Left colon (tissue), 2 donors: ENCODE results near the gene NR2F1-AS1. TPM values are rescaled to one million over a fixed set of nuclear protein-coding genes. Genes with fewer than 3 reads are reported as not detected.
"Not testable (repeated sequence)": the region's sequence is repeated elsewhere in the genome, so short reads cannot be mapped to it uniquely, and the experiment has no call there.

Source experiments
- ATAC-seq: fragments of 200-7000 bp; cut with Tn5 transposase; one replicate; pipeline ENCODE4 v1.9.1; 2020; ENCODE audit warnings: mild to moderate bottlenecking, moderate library complexity
- DNase-seq, 2 donors: peaks; one replicate each; pipeline ENCODE4 v3.0.0-alpha.2; 2020
- intact Hi-C, 2 donors: fragments of 100-400 bp; cut with DNase I in 1 of 2; cut with micrococcal nuclease in 1 of 2; formaldehyde crosslinking; loops; one replicate each; pipeline versions ENCODE4 v1.11.2 to v1.14.0; 2022; cut with DNase I, micrococcal nuclease
- total RNA-seq, 2 donors: library from RNA; stranded (reverse); fragmentation: NEBNext Ultra II Directional; extraction: Animal tissue kit (Norgen Biotek cat#: 25700); gene quantifications; one replicate each; pipeline ENCODE4 v1.2.1, GENCODE V29; 2021
- donor health status: DM: no; HTN: no; CAD: no.
- donor health status: DM: yes; HTN: yes; CAD: no.

Gene NR2F1-AS1
- total RNA-seq, 2 donors from 2014 or later = 2.2 to 3.2 TPM

- intact Hi-C loops = no loop called here
- ATAC-seq = no peak
- DNase-seq = no peak
These were observed 159.0 kb downstream of the NR2F1-AS1 start for GRCh38 chr5:93421987-93422401.

- intact Hi-C loops = no loop called here
- ATAC-seq = no peak
- no peak for DNase-seq
These were observed 159.6 kb downstream of the NR2F1-AS1 start for GRCh38 chr5:93421468-93421867.

GRCh38 chr5:93417490-93417889, 163.5 kb downstream of the NR2F1-AS1 start:
- no peak for ATAC-seq
- no peak for DNase-seq
- intact Hi-C loops = no loop called here

GRCh38 chr5:93415819-93416218, 165.2 kb downstream of the NR2F1-AS1 start:
- ATAC-seq (no peak), DNase-seq (no peak)
- intact Hi-C loops = no loop called here

GRCh38 chr5:93411716-93412115, 169.3 kb downstream of the NR2F1-AS1 start:
- DNase-seq = no peak
- ATAC-seq = no peak
- intact Hi-C loops = no loop called here

GRCh38 chr5:93409691-93410090, 171.3 kb downstream of the NR2F1-AS1 start:
- intact Hi-C loops = no loop called here
- ATAC-seq = no peak
- no peak for DNase-seq

- intact Hi-C loops = no loop called here
- DNase-seq = no peak
- ATAC-seq = no peak
These were observed 173.6 kb downstream of the NR2F1-AS1 start for GRCh38 chr5:93407454-93407853.

GRCh38 chr5:93406971-93407401, 174.0 kb downstream of the NR2F1-AS1 start:
- intact Hi-C loops = no loop called here
- DNase-seq = no peak

GRCh38 chr5:93404246-93404645, 176.8 kb downstream of the NR2F1-AS1 start:
- ATAC-seq (no peak), DNase-seq (no peak)
- intact Hi-C loops = no loop called here

More at GRCh38 chr5:93406971-93407401, 174.0 kb downstream of the NR2F1-AS1 start:
- ATAC-seq = no peak

- ATAC-seq = no peak
- intact Hi-C loops = no loop called here
- no peak for DNase-seq
These were observed 177.7 kb downstream of the NR2F1-AS1 start for GRCh38 chr5:93403141-93403928.

GRCh38 chr5:93402451-93402850, 178.6 kb downstream of the NR2F1-AS1 start:
- intact Hi-C loops = no loop called here
- DNase-seq (no peak), ATAC-seq (no peak)

GRCh38 chr5:93401634-93402213, 179.3 kb downstream of the NR2F1-AS1 start:
- intact Hi-C loops = no loop called here
- DNase-seq (no peak), ATAC-seq (no peak)

- no peak for DNase-seq
- intact Hi-C loops = no loop called here
- ATAC-seq = no peak
These were observed 181.3 kb downstream of the NR2F1-AS1 start for GRCh38 chr5:93399675-93400074.

GRCh38 chr5:93395971-93396379, 185.0 kb downstream of the NR2F1-AS1 start:
- no peak for ATAC-seq
- no peak for DNase-seq
- intact Hi-C loops = no loop called here

GRCh38 chr5:93395010-93395409, 186.0 kb downstream of the NR2F1-AS1 start:
- intact Hi-C loops = no loop called here
- no peak for ATAC-seq
- no peak for DNase-seq

- intact Hi-C loops = no loop called here
- no peak for ATAC-seq
- no peak for DNase-seq
These were observed 186.7 kb downstream of the NR2F1-AS1 start for GRCh38 chr5:93394301-93394700.

GRCh38 chr5:93391169-93391568, 189.8 kb downstream of the NR2F1-AS1 start:
- DNase-seq, ATAC-seq, intact Hi-C loops: not testable (repeated sequence)

GRCh38 chr5:93385655-93386054, 195.4 kb downstream of the NR2F1-AS1 start:
- DNase-seq = no peak
- no peak for ATAC-seq
- intact Hi-C loops = no loop called here

GRCh38 chr5:93384995-93385394, 196.0 kb downstream of the NR2F1-AS1 start:
- intact Hi-C loops = no loop called here
- ATAC-seq = no peak
- no peak for DNase-seq

- intact Hi-C loops = no loop called here
- ATAC-seq (no peak), DNase-seq (no peak)
These were observed 197.0 kb downstream of the NR2F1-AS1 start for GRCh38 chr5:93384026-93384425.
